ENCODE results near the gene OGFOD3. TPM values are rescaled to one million over a fixed set of nuclear protein-coding genes. Genes with fewer than 3 reads are reported as not detected.
A peak's percentile ranks its signal among the peaks of the same experiment; 100 is the strongest.

Gene OGFOD3
- total and polyA plus RNA-seq, 9 of the 15 experiments (the other 6 are each of a cell fraction or from before 2014, with no cell fraction given): 0.69 to 44.7 (median 18.9) TPM

GRCh38 chr17:82457929-82458178 lies 39.5 kb upstream of the OGFOD3 start (continued):
- TF ChIP-seq HDAC6 (IDR thresholded peaks at IDR 0.05; ENCODE audit: low read depth, low read length) (no peak), SIN3A (IDR thresholded peaks at IDR 0.05; ENCODE audit: borderline replicate concordance in 2 of 2, control insufficient read depth in 1 of 2, low read depth in 2 of 2, low read length in 2 of 2) (peak; percentile 27 to 87; a peak in 1 of 4 replicates), SMAD3 (CRISPR knock-in tag; conservative IDR thresholded peaks at IDR 0.05) (no peak; the same call in 1 of the 2 replicates), IRF2 (CRISPR knock-in tag; IDR thresholded peaks at IDR 0.05) (no peak), RCOR1 (IDR thresholded peaks at IDR 0.05; ENCODE audit: borderline replicate concordance in 1 of 2, low read depth in 2 of 2, low read length in 2 of 2) (0 out of 4 replicates have a peak, but pooled peaks of 1 of the 2 experiments have one; percentile 10), ZNF778 (CRISPR knock-in tag; IDR thresholded peaks at IDR 0.05) (no peak), USF1 (CRISPR knock-in tag; IDR thresholded peaks at IDR 0.05) (peak; percentile 98), ZNF280B (CRISPR knock-in tag; IDR thresholded peaks at IDR 0.05) (no peak), TFE3 (CRISPR knock-in tag; IDR thresholded peaks at IDR 0.05) (peak; percentile 97), SRF (CRISPR knock-in tag; IDR thresholded peaks at IDR 0.05) (no peak), SOX6 (IDR thresholded peaks at IDR 0.05) (no peak), ZNF197 (CRISPR knock-in tag; IDR thresholded peaks at IDR 0.05; ENCODE audit: low read depth) (0 out of 2 replicates have a peak, but pooled peaks have one; percentile 36), GATAD2B (IDR thresholded peaks at IDR 0.05; ENCODE audit: borderline replicate concordance) (0 out of 2 replicates have a peak, but pooled peaks have one; percentile 6), ZNF57 (CRISPR knock-in tag; IDR thresholded peaks at IDR 0.05) (no peak), ZC3H8 (IDR thresholded peaks at IDR 0.05) (no peak), ZSCAN29 (IDR thresholded peaks at IDR 0.05) (no peak), ATF1 (CRISPR knock-in tag; IDR thresholded peaks at IDR 0.05) (no peak), ATF1 (tag; IDR thresholded peaks at IDR 0.05) (no peak), POLR3G (IDR thresholded peaks at IDR 0.05; ENCODE audit: extremely low read depth, insufficient read length, insufficient replicate concordance) (no peak), BDP1 (IDR thresholded peaks at IDR 0.05; ENCODE audit: insufficient read depth, insufficient read length) (no peak), HMG20B (CRISPR knock-in tag; IDR thresholded peaks at IDR 0.05) (no peak), EHMT2 (IDR thresholded peaks at IDR 0.05) (no peak), CLOCK (CRISPR knock-in tag; IDR thresholded peaks at IDR 0.05; ENCODE audit: borderline replicate concordance) (no peak), ZBTB2 (IDR thresholded peaks at IDR 0.05) (peak; percentile 95; the same call in 1 of the 2 replicates)
